HepG2 (cell line): ENCODE data around the gene POMT1. TPM values are rescaled to one million over a fixed set of nuclear protein-coding genes. Genes with fewer than 3 reads are reported as not detected.
A peak's percentile ranks its signal among the peaks of the same experiment; 100 is the strongest.

Experiments used
- BCL3 ChIP-seq: sonication (generic); formaldehyde crosslinking; IDR thresholded peaks from 2 replicates; pipeline ENCODE4 v1.5.1; 2020; ENCODE audit warnings: mild to moderate bottlenecking, missing genetic modification reagents, moderate library complexity
- BRD4 ChIP-seq: sonication (generic); formaldehyde crosslinking; IDR thresholded peaks from 2 replicates; pipeline ENCODE4 v1.4.0; 2020; ENCODE audit warnings: missing genetic modification reagents
- HHEX ChIP-seq: IDR thresholded peaks from 2 replicates; pipeline ENCODE4 v1.6.1; 2016; ENCODE audit warnings: control low read depth
- HMGA1 ChIP-seq: sonication (generic); formaldehyde crosslinking; conservative IDR thresholded peaks from 2 replicates; pipeline ENCODE4 v1.4.0; 2020; ENCODE audit warnings: missing genetic modification reagents
- HNF1B ChIP-seq: sonication (generic); formaldehyde crosslinking; IDR thresholded peaks from 2 replicates; pipeline ENCODE4 v1.5.1; 2020; ENCODE audit warnings: mild to moderate bottlenecking, moderate library complexity, missing genetic modification reagents
- HNRNPLL ChIP-seq: fragments of 200-400 bp; formaldehyde crosslinking; IDR thresholded peaks from 2 replicates; pipeline ENCODE4 v1.6.1; 2017; ENCODE audit warnings: mild to moderate bottlenecking, low read depth, low read length; ENCODE audit not compliant: poor library complexity, severe bottlenecking
- MYNN ChIP-seq: sonication (generic); formaldehyde crosslinking; IDR thresholded peaks from 2 replicates; pipeline ENCODE4 v1.4.0; 2020; ENCODE audit warnings: mild to moderate bottlenecking, low read depth, missing genetic modification reagents
- RARG ChIP-seq: sonication (generic); formaldehyde crosslinking; IDR thresholded peaks from 2 replicates; pipeline ENCODE4 v1.4.0; 2020; ENCODE audit warnings: low read depth, mild to moderate bottlenecking, missing genetic modification reagents
- TBX2 ChIP-seq: sonication (generic); formaldehyde crosslinking; IDR thresholded peaks from 2 replicates; pipeline ENCODE4 v1.5.0; 2020; ENCODE audit warnings: missing genetic modification reagents, mild to moderate bottlenecking, borderline replicate concordance
- ZFYVE20 ChIP-seq: sonication (generic); formaldehyde crosslinking; IDR thresholded peaks from 2 replicates; pipeline ENCODE4 v1.8.0; 2023; ENCODE audit warnings: low read depth, mild to moderate bottlenecking, moderate library complexity, missing genetic modification reagents, borderline replicate concordance
- ZNF773 ChIP-seq: sonication (generic); formaldehyde crosslinking; IDR thresholded peaks from 2 replicates; pipeline ENCODE4 v1.4.0; 2020; ENCODE audit warnings: missing genetic modification reagents, borderline replicate concordance
- ZNF792 ChIP-seq: IDR thresholded peaks from 2 replicates; pipeline ENCODE4 v1.6.1; 2016
- polyA plus RNA-seq, 8 experiments: library from polyadenylated mRNA; depleted of rRNA in 3 of 8; stranded (reverse) in 7 of 8; unstranded in 1 of 8; fragments of >200 nt; fragmentation: Illumina TruSeq in 4 of 8; extraction: Trizol in 4 of 8; gene quantifications; 2 replicates each; pipeline versions ENCODE4 v1.2.1 to v1.2.3, GENCODE V29; 2011 to 2016; ENCODE audit warnings: low read depth in 4 of 8, missing spikeins in 1 of 8, mixed read lengths in 1 of 8; ENCODE audit not compliant: insufficient read depth in 1 of 8
- total RNA-seq, 5 experiments: library from RNA; depleted of rRNA; stranded (reverse); fragments of >200 nt; fragmentation: Illumina TruSeq; extraction: Trizol; gene quantifications; 2 replicates each; pipeline ENCODE4 v1.2.3, GENCODE V29; 2016; ENCODE audit warnings: low read depth in 1 of 5
- TF ChIP-seq, protein P1 (sequence below): IDR thresholded peaks from 2 replicates; pipeline ENCODE4 v1.6.1; 2016
- TF ChIP-seq, protein P2 (sequence below): sonication (generic); formaldehyde crosslinking; IDR thresholded peaks from one replicate; pipeline ENCODE4 v1.5.1; 2020; ENCODE audit warnings: mild to moderate bottlenecking, missing genetic modification reagents; ENCODE audit errors: not compliant biosample characterization
- TF ChIP-seq, protein P3 (sequence below): sonication (generic); formaldehyde crosslinking; IDR thresholded peaks from 2 replicates; pipeline ENCODE4 v1.4.0; 2020; ENCODE audit warnings: mild to moderate bottlenecking, missing genetic modification reagents

Gene POMT1
- total and polyA plus RNA-seq, 2 of the 13 experiments (the other 11 are each of a cell fraction or from before 2014, with no cell fraction given): 21.6 to 22.7 TPM

- TF ChIP-seq HNF1B (CRISPR knock-in tag) (peak; percentile 99), MYNN (CRISPR knock-in tag) (no peak), ZNF792 (0 out of 2 replicates have a peak, but pooled peaks have one; percentile 23), TBX2 (CRISPR knock-in tag) (peak; percentile 43; the same call in 1 of the 2 replicates), HNRNPLL (peak; percentile 84), BCL3 (CRISPR knock-in tag) (no peak), HHEX (CRISPR knock-in tag) (no peak), HMGA1 (no peak), BRD4 (CRISPR knock-in tag) (no peak), ZNF773 (CRISPR knock-in tag) (no peak), RARG (CRISPR knock-in tag) (no peak), ZFYVE20 (CRISPR knock-in tag) (0 out of 2 replicates have a peak, but pooled peaks have one; percentile 22)
- TF ChIP-seq, protein P1, sequence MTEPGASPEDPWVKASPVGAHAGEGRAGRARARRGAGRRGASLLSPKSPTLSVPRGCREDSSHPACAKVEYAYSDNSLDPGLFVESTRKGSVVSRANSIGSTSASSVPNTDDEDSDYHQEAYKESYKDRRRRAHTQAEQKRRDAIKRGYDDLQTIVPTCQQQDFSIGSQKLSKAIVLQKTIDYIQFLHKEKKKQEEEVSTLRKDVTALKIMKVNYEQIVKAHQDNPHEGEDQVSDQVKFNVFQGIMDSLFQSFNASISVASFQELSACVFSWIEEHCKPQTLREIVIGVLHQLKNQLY (CRISPR knock-in tag): no peak
- TF ChIP-seq, protein P2, sequence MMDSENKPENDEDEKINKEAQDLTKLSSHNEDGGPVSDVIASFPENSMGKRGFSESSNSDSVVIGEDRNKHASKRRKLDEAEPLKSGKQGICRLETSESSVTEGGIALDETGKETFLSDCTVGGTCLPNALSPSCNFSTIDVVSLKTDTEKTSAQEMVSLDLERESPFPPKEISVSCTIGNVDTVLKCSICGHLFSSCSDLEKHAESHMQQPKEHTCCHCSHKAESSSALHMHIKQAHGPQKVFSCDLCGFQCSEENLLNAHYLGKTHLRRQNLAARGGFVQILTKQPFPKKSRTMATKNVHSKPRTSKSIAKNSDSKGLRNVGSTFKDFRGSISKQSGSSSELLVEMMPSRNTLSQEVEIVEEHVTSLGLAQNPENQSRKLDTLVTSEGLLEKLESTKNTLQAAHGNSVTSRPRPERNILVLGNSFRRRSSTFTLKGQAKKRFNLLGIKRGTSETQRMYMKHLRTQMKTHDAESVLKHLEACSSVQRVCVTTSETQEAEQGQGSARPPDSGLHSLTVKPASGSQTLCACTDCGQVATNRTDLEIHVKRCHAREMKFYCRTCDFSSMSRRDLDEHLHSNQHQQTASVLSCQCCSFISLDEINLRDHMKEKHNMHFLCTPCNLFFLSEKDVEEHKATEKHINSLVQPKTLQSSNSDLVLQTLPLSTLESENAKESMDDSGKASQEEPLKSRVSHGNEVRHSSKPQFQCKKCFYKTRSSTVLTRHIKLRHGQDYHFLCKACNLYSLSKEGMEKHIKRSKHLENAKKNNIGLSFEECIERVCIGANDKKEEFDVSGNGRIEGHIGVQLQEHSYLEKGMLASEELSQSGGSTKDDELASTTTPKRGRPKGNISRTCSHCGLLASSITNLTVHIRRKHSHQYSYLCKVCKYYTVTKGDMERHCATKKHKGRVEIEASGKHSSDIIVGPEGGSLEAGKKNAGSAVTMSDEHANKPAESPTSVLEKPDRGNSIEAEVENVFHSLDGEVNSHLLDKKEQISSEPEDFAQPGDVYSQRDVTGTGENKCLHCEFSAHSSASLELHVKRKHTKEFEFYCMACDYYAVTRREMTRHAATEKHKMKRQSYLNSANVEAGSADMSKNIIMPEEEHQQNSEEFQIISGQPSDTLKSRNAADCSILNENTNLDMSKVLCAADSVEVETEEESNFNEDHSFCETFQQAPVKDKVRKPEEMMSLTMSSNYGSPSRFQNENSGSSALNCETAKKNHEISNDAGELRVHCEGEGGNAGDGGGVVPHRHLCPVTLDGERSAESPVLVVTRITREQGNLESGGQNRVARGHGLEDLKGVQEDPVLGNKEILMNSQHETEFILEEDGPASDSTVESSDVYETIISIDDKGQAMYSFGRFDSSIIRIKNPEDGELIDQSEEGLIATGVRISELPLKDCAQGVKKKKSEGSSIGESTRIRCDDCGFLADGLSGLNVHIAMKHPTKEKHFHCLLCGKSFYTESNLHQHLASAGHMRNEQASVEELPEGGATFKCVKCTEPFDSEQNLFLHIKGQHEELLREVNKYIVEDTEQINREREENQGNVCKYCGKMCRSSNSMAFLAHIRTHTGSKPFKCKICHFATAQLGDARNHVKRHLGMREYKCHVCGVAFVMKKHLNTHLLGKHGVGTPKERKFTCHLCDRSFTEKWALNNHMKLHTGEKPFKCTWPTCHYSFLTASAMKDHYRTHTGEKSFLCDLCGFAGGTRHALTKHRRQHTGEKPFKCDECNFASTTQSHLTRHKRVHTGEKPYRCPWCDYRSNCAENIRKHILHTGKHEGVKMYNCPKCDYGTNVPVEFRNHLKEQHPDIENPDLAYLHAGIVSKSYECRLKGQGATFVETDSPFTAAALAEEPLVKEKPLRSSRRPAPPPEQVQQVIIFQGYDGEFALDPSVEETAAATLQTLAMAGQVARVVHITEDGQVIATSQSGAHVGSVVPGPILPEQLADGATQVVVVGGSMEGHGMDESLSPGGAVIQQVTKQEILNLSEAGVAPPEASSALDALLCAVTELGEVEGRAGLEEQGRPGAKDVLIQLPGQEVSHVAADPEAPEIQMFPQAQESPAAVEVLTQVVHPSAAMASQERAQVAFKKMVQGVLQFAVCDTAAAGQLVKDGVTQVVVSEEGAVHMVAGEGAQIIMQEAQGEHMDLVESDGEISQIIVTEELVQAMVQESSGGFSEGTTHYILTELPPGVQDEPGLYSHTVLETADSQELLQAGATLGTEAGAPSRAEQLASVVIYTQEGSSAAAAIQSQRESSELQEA (CRISPR knock-in tag): no peak
- TF ChIP-seq, protein P3, sequence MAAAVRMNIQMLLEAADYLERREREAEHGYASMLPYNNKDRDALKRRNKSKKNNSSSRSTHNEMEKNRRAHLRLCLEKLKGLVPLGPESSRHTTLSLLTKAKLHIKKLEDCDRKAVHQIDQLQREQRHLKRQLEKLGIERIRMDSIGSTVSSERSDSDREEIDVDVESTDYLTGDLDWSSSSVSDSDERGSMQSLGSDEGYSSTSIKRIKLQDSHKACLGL: peak; percentile 56; the same call in 1 of the 2 replicates
Measured at GRCh38 chr9:131545003-131545785, 42.5 kb downstream of the POMT1 start, which contains the start of gene PRRT1B (continued).
